ENCODE measurements around the gene TNFRSF8.
"Not testable (repeated sequence)": the region's sequence is repeated elsewhere in the genome, so short reads cannot be mapped to it uniquely, and the experiment has no call there.

The TNFRSF8 gene

DNA sequence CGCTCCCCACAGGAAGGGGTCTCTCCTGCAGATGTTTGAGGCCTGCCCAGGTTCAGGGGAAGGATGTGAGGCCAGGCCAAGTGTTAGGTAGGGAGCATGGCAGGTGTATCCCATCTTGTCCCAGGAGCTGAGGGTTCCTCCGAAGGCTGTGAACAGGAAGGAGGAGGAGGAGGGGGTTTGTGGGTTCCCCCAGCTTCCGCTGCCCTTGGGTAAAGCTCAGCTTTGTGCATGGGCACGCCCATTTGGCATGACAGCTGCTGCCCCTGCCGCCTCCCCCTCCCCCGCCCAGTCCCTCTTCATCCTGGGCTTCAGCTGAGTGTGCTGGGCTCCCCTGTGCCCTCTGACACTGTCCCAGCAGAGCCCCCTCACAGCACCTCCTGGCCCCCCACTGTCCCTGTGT lies 25.5 kb downstream of the TNFRSF8 start:
- DNase-seq: peak; percentile 65

- no peak for DNase-seq
These were observed 27.2 kb downstream of the TNFRSF8 start for GRCh38 chr1:12090326-12090725.

DNA sequence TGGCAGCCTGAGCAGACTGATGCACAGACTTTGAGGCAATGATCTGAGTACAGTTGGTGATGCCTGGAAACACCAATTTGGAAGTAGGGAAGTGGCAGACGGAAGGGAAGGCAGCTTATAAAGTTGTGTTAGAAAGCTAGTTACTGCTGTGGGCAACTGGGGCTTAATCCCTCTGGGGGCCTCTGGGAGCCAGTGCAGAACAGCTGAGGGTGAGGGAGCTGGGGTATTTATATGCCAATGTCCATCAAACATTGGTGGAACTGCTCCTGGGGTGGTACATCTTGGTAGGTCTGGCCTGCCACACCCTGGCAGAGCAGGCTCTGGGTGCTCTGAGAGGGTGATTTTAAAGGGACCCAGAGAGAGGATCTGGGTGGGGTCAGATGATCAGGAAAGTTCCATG lies 28.1 kb downstream of the TNFRSF8 start:
- no peak for DNase-seq

GRCh38 chr1:12094180-12094579 lies 31.1 kb downstream of the TNFRSF8 start:
- no peak for DNase-seq

GRCh38 chr1:12095452-12096263 lies 32.6 kb downstream of the TNFRSF8 start:
- DNase-seq: peak; percentile 44

- DNase-seq: no peak
These were observed 33.5 kb downstream of the TNFRSF8 start for GRCh38 chr1:12096615-12097014.

DNA sequence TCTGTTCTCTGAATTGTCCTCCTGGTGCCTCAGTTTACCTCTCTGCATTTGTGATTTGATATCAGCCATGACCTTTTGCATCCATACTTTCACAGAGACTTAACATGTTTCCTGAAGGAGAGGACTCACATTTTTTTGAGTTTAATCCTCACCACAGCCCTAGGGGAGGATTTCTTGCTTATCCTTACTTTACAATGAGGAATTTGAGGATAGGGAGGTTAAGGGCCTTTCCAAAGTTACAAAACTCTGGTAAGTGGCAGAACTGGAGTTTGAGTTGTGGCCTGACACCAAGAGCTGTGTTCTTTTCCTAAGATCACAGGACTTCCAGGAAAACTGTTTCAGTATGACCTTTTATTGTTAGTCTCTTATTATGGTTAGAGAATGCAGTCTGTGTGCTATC lies 34.2 kb downstream of the TNFRSF8 start:
- DNase-seq: no peak

- no peak for DNase-seq
These were observed 35.7 kb downstream of the TNFRSF8 start for GRCh38 chr1:12098786-12099185.

GRCh38 chr1:12099610-12100009 lies 36.5 kb downstream of the TNFRSF8 start:
- DNase-seq: no peak

GRCh38 chr1:12100071-12100470 lies 37.0 kb downstream of the TNFRSF8 start:
- no peak for DNase-seq

- DNase-seq: not testable (repeated sequence)
These were observed 38.0 kb downstream of the TNFRSF8 start for GRCh38 chr1:12101120-12101519.

DNA sequence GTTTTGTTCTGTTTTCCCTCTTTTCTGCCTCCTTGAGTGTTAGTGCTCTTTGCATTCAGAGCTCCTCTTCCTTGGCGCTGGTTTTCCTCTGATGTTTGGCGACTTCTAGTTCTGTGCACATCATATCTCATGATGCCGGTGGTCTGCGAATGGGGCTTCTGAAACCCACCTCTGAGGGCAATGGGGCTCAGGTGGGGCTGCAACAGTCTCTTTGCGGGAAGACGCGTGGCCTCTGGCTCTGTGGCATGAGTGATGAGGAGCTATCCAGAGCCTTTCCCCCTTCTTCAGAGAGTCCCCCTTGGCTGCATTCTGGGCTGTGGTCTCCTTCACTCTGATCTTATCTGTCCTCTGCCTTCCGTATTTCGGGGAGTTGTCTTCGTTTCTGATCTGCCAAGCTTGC lies 39.0 kb downstream of the TNFRSF8 start:
- no peak for DNase-seq

- no peak for DNase-seq
These were observed 41.3 kb downstream of the TNFRSF8 start for GRCh38 chr1:12104417-12104816.

DNA sequence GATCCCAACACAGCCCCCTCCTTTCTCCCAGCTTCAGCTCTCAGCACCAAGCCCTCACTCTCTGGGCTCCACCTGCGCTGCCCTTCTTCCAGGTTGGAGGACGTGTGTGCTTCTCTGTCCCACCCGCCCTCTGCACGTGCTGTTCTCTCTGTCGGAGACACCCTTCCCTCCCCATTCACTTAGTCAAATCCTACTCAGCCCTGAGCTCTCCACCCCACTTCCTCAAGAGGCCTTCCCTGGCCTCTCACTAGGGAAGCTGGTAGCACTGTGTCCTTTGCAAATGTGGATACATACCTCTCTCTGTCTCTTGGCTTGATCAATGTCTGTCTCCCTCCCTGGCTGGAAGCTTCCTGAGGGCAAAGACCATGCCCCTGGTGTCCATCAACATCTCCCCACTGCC lies 43.0 kb downstream of the TNFRSF8 start:
- no peak for DNase-seq

GRCh38 chr1:12106861-12107260 lies 43.8 kb downstream of the TNFRSF8 start:
- DNase-seq: not testable (repeated sequence)

DNA sequence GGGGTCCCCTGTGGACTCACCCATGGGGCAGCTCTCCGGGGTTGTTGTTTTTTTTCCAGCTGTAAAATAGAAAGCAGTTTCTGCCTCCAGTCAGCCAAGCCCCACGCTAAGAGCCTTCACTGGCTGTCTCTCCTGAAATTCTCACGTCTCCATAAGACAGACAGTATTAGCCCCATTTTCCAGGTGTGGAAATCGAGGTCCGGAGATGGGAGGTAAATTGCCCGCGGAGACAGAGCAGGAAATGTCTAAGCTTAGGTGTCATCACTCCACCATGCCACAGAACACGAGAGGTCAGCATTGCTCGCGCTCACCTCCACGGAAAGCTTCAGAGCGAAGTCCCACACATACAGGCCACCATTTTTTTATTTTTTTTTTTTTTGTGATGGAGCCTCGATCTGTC lies 44.6 kb downstream of the TNFRSF8 start:
- DNase-seq: no peak

DNA sequence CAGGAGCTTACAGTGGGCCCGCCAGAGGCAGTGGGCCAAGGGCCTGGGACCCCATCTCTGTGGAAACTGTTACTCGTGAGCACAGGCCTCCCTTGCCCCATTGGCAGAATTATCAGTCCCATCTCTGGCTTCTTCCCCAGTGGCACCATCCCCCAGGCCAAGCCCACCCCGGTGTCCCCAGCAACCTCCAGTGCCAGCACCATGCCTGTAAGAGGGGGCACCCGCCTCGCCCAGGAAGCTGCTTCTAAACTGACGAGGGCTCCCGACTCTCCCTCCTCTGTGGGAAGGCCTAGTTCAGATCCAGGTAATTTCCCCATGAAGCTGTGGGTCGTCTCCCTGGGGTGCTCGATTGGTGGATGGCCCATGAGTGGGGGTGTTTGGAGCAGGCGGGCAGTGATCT lies 46.8 kb downstream of the TNFRSF8 start:
- no peak for DNase-seq

DNA sequence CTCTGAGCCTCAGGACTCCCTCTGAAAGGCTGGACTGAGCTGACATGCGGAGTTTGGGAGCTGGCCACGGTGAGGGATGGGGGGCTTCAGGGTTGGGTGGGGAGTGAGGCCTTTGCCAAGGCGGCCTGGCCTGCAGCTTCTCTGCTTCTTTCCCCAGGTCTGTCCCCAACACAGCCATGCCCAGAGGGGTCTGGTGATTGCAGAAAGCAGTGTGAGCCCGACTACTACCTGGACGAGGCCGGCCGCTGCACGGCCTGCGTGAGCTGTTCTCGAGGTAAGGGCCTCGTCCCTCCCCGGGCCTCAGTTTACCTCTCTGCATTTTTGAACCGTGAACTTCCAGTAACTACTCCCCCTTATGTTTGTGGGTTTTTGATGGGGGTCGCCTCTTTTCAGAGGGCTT lies 48.6 kb downstream of the TNFRSF8 start:
- DNase-seq: no peak

DNA sequence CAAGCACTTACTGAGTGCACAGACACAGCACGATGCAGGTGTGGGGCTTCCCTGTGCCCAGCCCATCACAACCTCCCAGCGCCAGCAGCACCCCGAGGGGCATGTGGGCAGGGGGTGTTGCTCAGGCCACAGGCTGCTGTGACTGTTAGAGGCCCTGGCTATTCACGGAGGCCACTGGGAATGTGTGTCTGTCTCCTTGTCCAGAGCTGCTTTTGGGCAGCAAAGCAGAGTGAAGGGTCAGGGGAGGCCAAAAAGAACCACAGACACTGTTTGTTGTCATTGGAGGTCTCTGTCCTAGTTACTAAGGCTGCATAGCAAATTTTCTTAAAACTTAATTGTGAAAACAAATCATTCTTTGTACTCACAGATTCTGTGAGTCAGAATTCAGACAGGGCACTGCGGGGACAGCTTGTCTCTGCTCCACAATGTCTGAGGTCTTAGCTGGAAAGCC lies 49.6 kb downstream of the TNFRSF8 start:
- no peak for DNase-seq

DNA sequence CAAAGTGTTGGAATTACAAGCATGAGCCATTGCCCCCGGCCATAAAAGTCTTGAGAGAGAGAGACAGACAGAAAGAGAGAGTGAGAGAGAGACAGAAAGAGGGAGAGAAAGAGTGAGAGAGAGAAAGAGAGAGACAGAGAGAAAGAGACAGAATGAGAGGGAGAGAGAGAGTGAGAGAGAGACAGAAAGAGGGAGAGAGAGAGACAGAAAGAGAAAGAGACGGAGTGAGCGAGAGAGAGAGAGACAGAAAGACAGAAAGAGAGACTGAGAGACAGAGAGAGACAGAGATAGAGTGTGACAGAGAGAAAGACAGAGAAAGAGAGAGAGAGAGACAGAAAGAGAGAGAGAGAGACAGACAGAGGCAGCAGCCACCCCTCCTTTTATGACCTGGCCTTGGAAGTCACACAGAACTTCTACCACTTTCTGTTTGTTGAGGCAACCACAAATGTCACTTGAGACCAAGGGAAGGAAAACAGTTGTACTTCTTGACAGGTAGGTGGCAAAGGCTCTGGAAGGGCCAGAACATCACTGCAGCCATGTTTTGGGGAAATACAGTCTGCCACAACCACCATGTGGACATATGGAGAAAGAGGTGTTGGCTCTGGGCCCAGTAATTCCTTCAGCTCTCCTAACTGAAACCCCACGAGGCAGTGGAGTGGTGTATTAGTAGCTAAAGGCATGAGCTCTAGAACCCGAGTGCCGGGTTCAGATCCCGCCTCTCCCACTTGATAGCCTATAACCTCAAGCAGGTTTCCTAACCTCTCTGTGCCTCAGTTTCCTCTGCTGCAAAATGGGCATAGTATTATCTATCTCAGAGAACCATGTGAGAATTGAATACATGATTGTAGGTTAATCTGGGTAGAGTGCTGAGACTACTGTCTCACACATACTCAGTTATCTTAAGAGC lies 50.6 kb downstream of the TNFRSF8 start:
- no peak for DNase-seq

GRCh38 chr1:12114340-12114683 lies 51.2 kb downstream of the TNFRSF8 start:
- DNase-seq: no peak

DNA sequence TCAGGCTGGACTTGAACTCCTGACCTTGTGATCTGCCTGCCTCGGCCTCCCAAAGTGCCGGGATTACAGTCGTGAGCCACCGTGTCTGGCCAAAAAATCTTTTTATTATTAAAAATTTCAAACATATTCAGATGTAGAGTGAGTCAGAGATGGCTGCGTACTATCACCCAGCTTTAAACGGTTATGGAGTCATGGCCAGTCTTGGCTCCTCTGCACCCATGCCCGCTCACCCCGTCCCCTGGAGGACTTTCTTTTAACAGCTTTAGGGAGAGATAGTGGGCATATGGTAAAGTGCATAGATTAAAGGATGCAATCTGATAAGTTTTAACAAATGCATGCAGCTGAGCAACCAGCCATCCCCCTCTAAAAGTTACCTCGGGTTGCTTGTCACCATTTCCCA lies 51.8 kb downstream of the TNFRSF8 start:
- no peak for DNase-seq

- no peak for DNase-seq
These were observed 58.3 kb downstream of the TNFRSF8 start for GRCh38 chr1:12121212-12122003.
